HG03342 (cell line): ENCODE measurements around the gene CMIP.

ENCODE experiments used
- ATAC-seq: cut with Tn5 transposase; IDR thresholded peaks from one replicate; pipeline ENCODE4 v1.9.1; 2021; ENCODE audit warnings: mild to moderate bottlenecking, moderate library complexity; ENCODE audit not compliant: unreplicated experiment

The CMIP gene

GRCh38 chr16:81694494-81695280 lies 250.1 kb downstream of the CMIP start:
- no peak for ATAC-seq

DNA sequence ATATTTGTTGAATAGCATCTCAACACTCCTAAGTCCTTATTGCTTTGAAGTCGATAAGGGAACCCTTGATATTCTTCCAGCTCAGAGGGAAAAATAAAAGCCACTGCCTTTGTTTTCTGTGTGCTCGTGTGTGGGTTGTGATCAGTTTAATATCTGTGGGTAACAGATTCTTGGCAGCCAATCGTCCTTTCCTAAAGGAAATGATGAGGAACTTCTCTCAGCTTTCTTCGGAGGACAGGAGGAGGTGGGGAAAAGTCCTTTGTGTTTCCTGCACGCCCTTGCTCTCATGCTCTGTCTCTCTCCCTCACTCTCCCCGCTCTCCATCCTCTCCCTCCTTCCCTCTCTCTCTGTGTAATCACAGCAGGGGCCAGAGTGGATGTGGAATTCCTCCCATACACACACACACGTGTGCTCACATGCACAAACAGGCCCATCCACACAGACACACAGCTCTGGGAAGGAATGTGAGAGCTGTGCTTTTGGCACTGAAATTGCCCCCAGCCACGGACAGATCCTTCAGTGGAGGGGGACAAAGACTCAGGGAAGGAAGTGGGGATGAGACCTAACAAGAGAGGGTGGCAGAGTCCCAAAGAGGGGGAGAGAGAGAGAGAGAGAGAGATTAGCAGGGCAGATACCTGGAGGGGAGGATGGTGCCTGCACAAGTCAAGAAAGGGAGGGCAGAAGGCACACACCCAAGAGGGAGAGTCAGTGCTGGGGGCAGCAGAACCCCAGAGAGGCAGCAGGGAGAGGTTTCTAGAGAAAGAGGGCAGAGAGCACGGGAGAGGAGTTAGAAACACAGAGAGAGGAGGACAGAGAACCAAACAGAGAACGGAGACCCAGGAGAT lies 250.9 kb downstream of the CMIP start:
- ATAC-seq, result no peak

- no peak for ATAC-seq
Measured at GRCh38 chr16:81696166-81696960, 251.8 kb downstream of the CMIP start.

- ATAC-seq, result no peak
Measured at GRCh38 chr16:81696961-81697615, 252.5 kb downstream of the CMIP start.

DNA sequence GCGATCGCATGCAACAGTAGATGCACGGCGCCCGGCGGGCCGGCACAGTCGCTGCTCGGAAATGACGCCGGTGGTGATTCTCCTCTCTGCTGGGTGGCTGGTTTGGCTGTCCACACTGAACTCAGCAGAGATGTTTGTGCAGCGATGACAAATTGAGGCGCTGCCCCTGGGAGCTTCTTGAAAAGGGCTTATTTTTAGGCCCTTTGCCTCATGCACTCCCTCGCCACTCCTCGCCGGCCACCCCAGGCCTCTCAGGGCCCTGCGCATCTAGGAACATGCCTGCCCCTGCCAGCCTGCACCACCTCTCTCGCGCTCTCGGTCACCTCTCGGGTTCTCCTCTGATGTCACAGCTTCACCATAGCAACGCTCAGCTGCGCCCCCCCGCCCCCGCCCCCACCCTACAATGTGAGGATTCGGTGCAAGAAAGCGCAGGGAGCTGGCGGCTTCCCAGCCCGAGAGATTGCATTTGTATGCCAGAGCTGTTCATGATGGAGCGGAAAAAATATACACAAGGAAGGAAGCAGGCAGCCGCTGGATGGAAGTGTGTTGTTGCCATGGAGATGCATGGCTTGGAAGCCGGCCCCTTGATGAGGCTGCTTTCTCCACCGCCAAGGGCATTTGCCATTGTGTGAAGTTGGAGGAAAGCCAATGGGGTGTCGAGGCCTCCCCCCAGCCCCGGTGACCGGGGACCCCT lies 253.2 kb downstream of the CMIP start:
- no peak for ATAC-seq

GRCh38 chr16:81698310-81698641 lies 253.7 kb downstream of the CMIP start:
- no peak for ATAC-seq

GRCh38 chr16:81699596-81699995 lies 255.0 kb downstream of the CMIP start:
- no peak for ATAC-seq

GRCh38 chr16:81700071-81700779 lies 255.6 kb downstream of the CMIP start:
- ATAC-seq, result no peak

DNA sequence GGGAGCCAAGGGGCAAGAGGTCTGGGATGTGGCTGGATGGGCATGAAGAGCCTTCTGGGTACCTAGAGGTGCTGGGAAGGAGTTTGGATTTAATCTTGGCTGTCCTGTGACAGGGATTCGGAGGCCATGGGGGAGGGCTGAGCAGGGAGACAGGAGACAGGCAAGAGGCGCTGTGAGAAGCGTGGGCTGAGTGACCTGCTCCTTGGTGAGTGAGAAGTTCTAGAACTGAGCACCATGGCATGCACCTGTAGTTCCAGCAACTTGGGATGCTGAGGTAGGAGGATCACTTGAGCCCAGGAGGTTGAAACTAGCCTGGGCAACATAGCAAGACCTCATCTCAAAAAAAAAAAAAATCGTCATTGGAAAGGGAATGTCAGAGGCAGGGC lies 256.2 kb downstream of the CMIP start:
- no peak for ATAC-seq

DNA sequence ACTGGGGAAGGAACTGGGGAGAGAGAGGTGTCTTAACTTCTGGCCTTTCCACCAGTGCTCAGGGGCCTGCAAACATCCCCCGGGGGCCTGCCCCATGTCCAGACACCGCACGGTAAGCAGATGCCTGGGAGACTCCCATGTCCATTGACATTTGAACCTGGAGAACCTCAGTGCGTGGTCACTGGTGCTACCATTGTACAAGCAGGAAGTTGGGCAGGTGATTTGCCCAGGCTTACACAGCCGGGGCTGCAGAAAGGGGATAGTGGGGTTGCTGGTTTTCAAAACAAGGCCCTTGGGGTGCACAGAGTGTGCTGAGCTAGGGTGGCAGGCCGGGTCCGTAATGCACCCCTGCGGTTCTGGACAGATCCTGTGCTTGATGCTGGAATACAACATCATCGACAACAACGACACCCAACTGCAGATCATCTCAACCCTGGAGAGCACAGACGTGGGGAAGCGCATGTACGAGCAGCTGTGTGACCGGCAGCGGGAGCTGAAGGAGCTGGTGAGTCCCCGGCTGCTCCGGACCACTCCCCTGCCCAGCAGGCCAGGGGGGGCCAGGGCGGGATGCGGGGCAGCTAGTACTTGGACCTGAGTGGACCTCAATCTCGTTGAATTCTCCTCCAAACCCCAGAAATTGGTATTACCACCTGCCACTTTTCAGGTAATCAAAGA lies 256.8 kb downstream of the CMIP start:
- no peak for ATAC-seq

DNA sequence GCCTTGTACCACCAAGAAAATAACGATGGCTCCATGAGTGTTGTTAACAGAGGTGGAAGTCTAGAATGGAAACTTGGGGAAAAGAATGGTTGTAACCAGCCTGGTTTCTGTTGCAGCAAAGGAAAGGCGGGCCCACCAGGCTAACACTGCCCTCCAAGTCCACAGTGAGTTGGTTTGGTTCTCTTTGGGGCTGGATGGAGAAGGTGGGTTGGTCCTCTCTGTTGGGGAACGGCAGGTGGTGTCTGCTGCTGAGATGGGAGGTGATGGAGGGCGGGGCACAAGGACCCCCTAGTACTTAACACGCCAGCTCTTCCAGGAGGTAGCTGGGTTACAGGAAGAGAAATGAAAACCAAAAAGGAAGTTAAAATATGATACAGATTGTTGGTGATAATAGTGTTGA lies 257.9 kb downstream of the CMIP start:
- ATAC-seq, result no peak

- ATAC-seq, result no peak
Measured at GRCh38 chr16:81703177-81704155, 258.9 kb downstream of the CMIP start.

DNA sequence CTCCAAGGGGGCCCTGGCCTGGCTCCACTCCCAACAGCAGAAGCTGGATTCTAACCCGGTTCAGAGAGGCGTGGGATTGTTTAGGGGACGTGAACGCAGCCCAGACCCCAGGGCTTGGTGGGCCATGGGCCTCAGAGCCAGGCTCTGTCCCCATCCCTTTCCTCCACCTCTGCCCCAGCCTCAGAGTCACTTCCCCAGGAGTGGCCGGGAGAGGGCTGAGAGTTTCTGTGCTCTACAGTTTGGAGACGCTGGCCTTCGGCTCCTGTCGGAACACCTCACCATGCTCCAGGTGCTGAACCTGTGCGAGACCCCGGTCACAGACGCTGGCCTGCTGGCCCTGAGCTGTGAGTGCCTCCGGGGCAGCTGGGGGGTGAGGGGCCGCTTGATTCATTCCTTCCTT lies 260.7 kb downstream of the CMIP start:
- ATAC-seq, result no peak

GRCh38 chr16:81706327-81707295 lies 262.0 kb downstream of the CMIP start:
- ATAC-seq, result no peak

DNA sequence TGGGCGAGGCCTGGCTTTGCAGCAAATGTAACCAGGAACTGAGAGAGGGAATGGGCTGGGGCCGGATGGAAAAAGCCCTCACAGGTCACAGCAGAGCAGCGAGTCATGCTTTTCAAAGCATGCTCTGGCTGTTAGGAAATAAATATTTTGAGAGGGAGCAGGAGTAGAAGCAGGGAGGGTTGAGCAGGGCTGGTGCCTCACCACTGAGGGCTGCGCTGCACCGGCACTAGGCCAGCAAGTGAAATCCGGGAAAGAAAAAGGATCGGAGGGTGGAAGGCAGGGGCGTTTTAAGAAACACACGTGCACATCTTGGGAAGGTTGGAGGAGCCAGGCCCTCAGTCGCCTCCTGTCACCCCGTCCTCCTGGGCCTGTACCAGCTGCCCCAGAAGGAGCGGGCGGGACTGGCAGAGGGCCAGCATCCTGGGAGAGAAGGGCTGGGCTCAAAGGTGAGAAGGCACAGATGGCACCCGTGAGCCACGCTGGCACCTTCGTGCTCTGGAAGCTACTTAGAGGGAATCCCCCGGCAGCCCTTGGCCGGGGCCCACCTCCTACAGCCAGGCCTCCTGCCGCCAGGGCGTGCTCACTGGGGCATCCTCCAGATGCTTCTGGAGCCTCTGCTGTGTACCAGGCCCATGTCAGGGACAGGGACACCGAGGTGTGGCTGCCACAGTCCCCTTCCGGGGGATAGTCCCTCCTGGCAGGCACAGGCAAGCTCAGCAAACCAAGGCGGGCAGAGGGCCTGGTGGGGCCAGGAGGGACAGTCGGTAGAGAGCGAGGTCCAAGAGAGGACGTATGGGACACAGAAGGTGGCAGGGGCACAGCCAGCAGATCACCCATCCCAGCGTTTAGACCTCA lies 263.0 kb downstream of the CMIP start:
- ATAC-seq, result no peak
